Coronary artery (tissue), 2 donors: ENCODE results near the gene GAB3.

Source experiments
- DNase-seq: peaks from one replicate; pipeline ENCODE4 v3.0.0-alpha.2; 2017; ENCODE audit warnings: low spot score
- H3K27ac ChIP-seq, 2 donors: fragments of 200-600 bp; sonication (generic); one replicate each; pipeline ENCODE4 v1.5.1; 2016 to 2019
- H3K4me3 ChIP-seq: fragments of 200-600 bp; sonication (generic); 2 replicates; pipeline ENCODE4 v1.5.1; 2016; ENCODE audit warnings: mild to moderate bottlenecking, moderate library complexity
- CTCF ChIP-seq: fragments of 200-600 bp; sonication (generic); IDR thresholded peaks from one replicate; pipeline ENCODE4 v1.5.1; 2019; ENCODE audit warnings: antibody characterized with exemption

The GAB3 gene

GRCh38 chrX:154751203-154751668 is 359 bp upstream of the GAB3 start:
- Histone ChIP-seq H3K4me3 (peak overlapping the region; percentile 78), H3K27ac (peak overlapping the region; percentile 16 to 92)
- TF ChIP-seq CTCF, result no peak
- DNase-seq, result no peak

- Histone ChIP-seq H3K27ac (peak overlapping the region; percentile 57 to 92), H3K4me3 (peak overlapping the region; percentile 78)
- no peak for DNase-seq
- no peak for TF ChIP-seq CTCF
Measured at GRCh38 chrX:154749856-154750255, 1.0 kb downstream of the GAB3 start.

- Histone ChIP-seq H3K4me3 (no peak overlapping the region), H3K27ac (peak overlapping the region in 1 of 2 donors; percentile 57)
- DNase-seq, result no peak
- TF ChIP-seq CTCF, result peak; percentile 53
Measured at GRCh38 chrX:154748712-154749339, 2.1 kb downstream of the GAB3 start.

GRCh38 chrX:154742613-154743012 is 8.3 kb downstream of the GAB3 start:
- TF ChIP-seq CTCF, result no peak
- no peak overlapping the region for H3K4me3 ChIP-seq
- DNase-seq, result no peak
- no peak overlapping the region for H3K27ac ChIP-seq

GRCh38 chrX:154739952-154740465 is 10.9 kb downstream of the GAB3 start:
- Histone ChIP-seq H3K4me3 (no peak overlapping the region), H3K27ac (no peak overlapping the region)
- no peak for TF ChIP-seq CTCF
- DNase-seq, result no peak

GRCh38 chrX:154738011-154738738 is 12.7 kb downstream of the GAB3 start:
- DNase-seq, result no peak
- no peak for TF ChIP-seq CTCF
- H3K27ac ChIP-seq, result peak overlapping the region; percentile 8 to 65

More at GRCh38 chrX:154738011-154738738, 12.7 kb downstream of the GAB3 start:
- H3K4me3 ChIP-seq, result no peak overlapping the region
